C4-2B (cell line): Measurements from ENCODE around the gene ADCY1.

Source experiments
- H3K27ac ChIP-seq: fragments of 450-650 bp; 2 replicates; pipeline ENCODE4 v1.5.1; 2017
- ZFX ChIP-seq: fragments of 450-650 bp; IDR thresholded peaks from 2 replicates; pipeline ENCODE4 v1.6.1; 2017
- TF ChIP-seq, protein P1 (sequence below): fragments of 450-650 bp; conservative IDR thresholded peaks from 2 replicates; pipeline ENCODE4 v1.5.1; 2017; ENCODE audit warnings: mild to moderate bottlenecking

Gene ADCY1

DNA sequence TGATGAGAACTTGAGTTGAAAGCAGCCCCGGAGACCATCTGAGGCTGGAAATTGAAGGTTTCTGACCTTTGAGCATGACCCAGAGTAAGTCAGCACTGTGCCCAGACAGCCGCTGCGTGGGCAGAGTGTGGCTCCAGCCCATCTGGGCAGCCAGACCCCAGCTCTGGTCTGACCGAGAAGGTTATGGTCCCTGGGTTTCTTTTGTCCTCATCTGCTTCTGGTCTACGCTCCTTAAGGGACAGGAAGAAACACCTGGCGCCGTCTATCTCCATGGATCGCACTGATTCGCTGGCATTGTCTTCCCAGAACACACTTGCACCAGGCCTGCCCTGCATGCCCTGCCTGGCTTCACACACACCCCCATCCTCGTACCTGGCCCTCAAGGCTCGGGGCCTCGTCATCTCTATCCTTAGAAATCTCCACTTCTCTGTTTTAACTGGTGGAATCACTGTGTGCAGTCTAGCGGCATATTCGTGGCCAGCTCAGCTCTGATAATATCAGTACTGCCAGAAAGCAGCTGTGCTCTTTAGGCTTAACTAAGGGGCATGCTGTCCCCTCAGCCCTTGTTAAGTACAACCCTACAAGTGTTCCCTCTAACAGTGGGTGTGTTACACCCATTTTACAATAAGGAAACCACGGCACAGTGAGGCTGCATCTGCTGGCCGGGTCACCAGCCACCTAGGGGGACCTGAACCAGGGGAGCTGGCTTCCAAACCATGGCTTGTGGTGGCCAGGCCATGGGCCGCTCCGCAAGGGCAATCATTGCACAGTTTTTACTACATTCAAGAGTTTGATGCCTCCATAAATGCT lies 127.7 kb downstream of the ADCY1 start:
- TF ChIP-seq, protein P1, sequence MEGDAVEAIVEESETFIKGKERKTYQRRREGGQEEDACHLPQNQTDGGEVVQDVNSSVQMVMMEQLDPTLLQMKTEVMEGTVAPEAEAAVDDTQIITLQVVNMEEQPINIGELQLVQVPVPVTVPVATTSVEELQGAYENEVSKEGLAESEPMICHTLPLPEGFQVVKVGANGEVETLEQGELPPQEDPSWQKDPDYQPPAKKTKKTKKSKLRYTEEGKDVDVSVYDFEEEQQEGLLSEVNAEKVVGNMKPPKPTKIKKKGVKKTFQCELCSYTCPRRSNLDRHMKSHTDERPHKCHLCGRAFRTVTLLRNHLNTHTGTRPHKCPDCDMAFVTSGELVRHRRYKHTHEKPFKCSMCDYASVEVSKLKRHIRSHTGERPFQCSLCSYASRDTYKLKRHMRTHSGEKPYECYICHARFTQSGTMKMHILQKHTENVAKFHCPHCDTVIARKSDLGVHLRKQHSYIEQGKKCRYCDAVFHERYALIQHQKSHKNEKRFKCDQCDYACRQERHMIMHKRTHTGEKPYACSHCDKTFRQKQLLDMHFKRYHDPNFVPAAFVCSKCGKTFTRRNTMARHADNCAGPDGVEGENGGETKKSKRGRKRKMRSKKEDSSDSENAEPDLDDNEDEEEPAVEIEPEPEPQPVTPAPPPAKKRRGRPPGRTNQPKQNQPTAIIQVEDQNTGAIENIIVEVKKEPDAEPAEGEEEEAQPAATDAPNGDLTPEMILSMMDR: no peak
- TF ChIP-seq ZFX: no peak
- no peak overlapping the region for H3K27ac ChIP-seq

- TF ChIP-seq ZFX: no peak
- TF ChIP-seq, protein P1: no peak
- H3K27ac ChIP-seq: no peak overlapping the region
These were observed 128.6 kb downstream of the ADCY1 start for GRCh38 chr7:45702751-45703150.

- no peak overlapping the region for H3K27ac ChIP-seq
- TF ChIP-seq, protein P1: no peak
- no peak for TF ChIP-seq ZFX
These were observed 129.2 kb downstream of the ADCY1 start for GRCh38 chr7:45703373-45703821.

DNA sequence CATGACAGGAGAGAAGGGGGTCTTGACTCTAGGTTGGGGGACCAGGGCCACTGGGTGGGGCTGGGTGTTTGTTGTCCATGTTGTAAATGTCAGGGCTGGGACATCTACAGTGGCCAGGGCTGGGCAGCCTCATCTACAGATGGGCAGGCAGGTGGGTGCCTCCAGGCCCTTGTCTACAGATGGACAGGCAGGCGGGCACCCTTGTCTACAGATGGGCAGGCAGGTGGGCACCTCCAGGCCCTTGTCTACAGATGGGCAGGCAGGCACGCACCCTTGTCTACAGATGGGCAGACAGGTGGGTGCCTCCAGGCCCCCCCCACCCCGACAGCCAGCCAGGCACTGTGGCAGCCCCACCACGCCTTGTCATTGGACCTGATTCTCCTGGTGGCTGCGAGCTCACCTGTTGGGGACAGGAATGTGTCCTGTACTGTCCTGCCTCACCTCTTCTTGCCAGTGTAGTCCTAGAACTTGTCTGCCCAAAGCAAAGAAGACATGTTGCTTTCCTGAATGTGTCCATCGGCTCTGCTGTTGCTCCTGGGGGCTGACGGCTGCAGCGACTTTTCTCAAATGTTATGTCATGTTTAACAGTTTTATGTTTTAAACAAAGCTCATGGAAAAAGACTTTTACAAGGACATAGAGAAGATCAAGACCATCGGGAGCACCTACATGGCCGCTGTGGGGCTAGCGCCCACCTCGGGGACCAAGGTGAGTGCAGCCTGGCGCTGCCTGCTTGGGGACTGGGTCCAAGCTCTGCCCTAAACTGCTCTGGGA lies 129.9 kb downstream of the ADCY1 start:
- no peak overlapping the region for H3K27ac ChIP-seq
- TF ChIP-seq ZFX: no peak
- TF ChIP-seq, protein P1: no peak

DNA sequence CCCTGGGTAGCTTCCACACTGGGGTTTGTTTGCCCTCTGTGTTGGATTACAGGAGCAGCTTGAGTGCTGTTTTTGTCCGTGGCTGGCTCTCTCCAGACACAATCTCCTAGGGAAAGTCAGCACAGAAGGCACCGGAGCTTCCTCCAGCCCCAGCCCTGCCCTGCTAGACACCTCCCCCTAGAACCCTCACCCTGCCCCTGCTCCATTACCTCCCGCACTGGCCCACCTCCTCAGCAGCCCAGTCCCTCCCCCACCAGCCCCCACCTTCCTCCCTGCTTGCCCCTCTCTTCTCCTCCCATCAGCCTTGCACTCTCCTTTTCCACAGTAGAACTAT lies 130.5 kb downstream of the ADCY1 start:
- H3K27ac ChIP-seq: no peak overlapping the region
- TF ChIP-seq, protein P1: no peak
- TF ChIP-seq ZFX: no peak

GRCh38 chr7:45708046-45708950 lies 134.1 kb downstream of the ADCY1 start:
- no peak for TF ChIP-seq ZFX
- TF ChIP-seq, protein P1: no peak
- H3K27ac ChIP-seq: no peak overlapping the region
